ENCODE data around the gene SCCPDH.
A peak's percentile ranks its signal among the peaks of the same experiment; 100 is the strongest.

The SCCPDH gene

DNA sequence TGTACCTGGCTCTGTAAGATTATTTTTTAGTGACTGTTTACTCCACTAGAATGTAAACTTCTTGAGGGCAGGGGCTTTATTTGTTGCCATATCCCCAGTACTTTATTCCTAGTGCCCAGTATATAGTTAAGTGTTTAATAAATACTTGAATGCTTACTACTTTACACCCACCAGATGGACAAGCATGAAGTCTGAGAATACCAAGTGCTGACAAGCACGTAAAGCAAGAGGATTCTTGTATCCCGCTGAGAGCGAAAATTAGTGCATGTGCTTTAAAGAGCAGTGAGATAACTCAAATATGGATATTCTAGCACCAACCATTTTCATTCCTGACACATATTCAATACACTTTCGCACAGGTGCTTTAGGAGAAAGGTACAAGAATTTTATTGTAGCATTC is 1.5 kb upstream of the SCCPDH start:
- no peaks in the 10 kb centered on the region for H3K27me3 ChIP-seq (ENCODE audit: insufficient read depth, poor library complexity, severe bottlenecking)
- no peak for DNase-seq (ENCODE audit: low read depth in 1 of 2, low spot score in 1 of 2)
- H3K4me3 ChIP-seq (replicated peaks; ENCODE audit: insufficient read depth, low read length) = no peak overlapping the region
- H3K27ac ChIP-seq (replicated peaks) = no peak overlapping the region
- TF ChIP-seq REST (IDR thresholded peaks at IDR 0.05; ENCODE audit: insufficient replicate concordance, low read depth) (no peak), SPI1 (IDR thresholded peaks at IDR 0.05; ENCODE audit: borderline replicate concordance, low read depth) (no peak), POLR2AphosphoS5 (IDR thresholded peaks at IDR 0.05; ENCODE audit: low read depth) (no peak), GABPA (IDR thresholded peaks at IDR 0.05; ENCODE audit: low read depth) (no peak), CTCF (IDR thresholded peaks at IDR 0.05; ENCODE audit: insufficient read depth, low read length) (no peak)

GRCh38 chr1:246724731-246725095 is 504 bp downstream of the SCCPDH start:
- Histone ChIP-seq H3K4me3 (replicated peaks; ENCODE audit: insufficient read depth, low read length) (peak overlapping the region; percentile 50), H3K27me3 (ENCODE audit: insufficient read depth, poor library complexity, severe bottlenecking) (no peaks in the 10 kb centered on the region), H3K27ac (replicated peaks) (peak overlapping the region; percentile 92)
- TF ChIP-seq REST (IDR thresholded peaks at IDR 0.05; ENCODE audit: insufficient replicate concordance, low read depth) (no peak), SPI1 (IDR thresholded peaks at IDR 0.05; ENCODE audit: borderline replicate concordance, low read depth) (no peak), CTCF (IDR thresholded peaks at IDR 0.05; ENCODE audit: insufficient read depth, low read length) (no peak), POLR2AphosphoS5 (IDR thresholded peaks at IDR 0.05; ENCODE audit: low read depth) (no peak), GABPA (IDR thresholded peaks at IDR 0.05; ENCODE audit: low read depth) (no peak)
- peak in 1 of 2 experiments; percentile 36 for DNase-seq (ENCODE audit: low read depth in 1 of 2, low spot score in 1 of 2)

- H3K27ac ChIP-seq (replicated peaks) = peak overlapping the region; percentile 92
Observed at GRCh38 chr1:246725191-246725590, 982 bp downstream of the SCCPDH start.

More at GRCh38 chr1:246725191-246725590, 982 bp downstream of the SCCPDH start:
- no peak for TF ChIP-seq CTCF (IDR thresholded peaks at IDR 0.05; ENCODE audit: insufficient read depth, low read length)
- no peak for TF ChIP-seq REST (IDR thresholded peaks at IDR 0.05; ENCODE audit: insufficient replicate concordance, low read depth)
- no peak for TF ChIP-seq SPI1 (IDR thresholded peaks at IDR 0.05; ENCODE audit: borderline replicate concordance, low read depth)
- TF ChIP-seq POLR2AphosphoS5 (IDR thresholded peaks at IDR 0.05; ENCODE audit: low read depth) = no peak
- no peak for TF ChIP-seq GABPA (IDR thresholded peaks at IDR 0.05; ENCODE audit: low read depth)
- no peak for DNase-seq (ENCODE audit: low read depth in 1 of 2, low spot score in 1 of 2)
- H3K4me3 ChIP-seq (replicated peaks; ENCODE audit: insufficient read depth, low read length) = peak overlapping the region; percentile 50
- H3K27me3 ChIP-seq (ENCODE audit: insufficient read depth, poor library complexity, severe bottlenecking) = no peaks in the 10 kb centered on the region

Measured in HL-60 (cell line).